DOHH2 (cell line): ENCODE results near the gene RNF123.

ENCODE experiments used
- CTCF ChIP-seq: fragments of 200-600 bp; sonication (generic); IDR thresholded peaks from one replicate; pipeline ENCODE4 v1.5.1; 2014; ENCODE audit warnings: antibody characterized with exemption, mild to moderate bottlenecking, low read depth, low read length; ENCODE audit not compliant: poor library complexity, severe bottlenecking
- EZH2phosphoT487 ChIP-seq: fragments of 200-600 bp; sonication (generic); IDR thresholded peaks from 2 replicates; pipeline ENCODE4 v1.6.1; 2017; ENCODE audit warnings: borderline replicate concordance, mild to moderate bottlenecking, antibody characterized with exemption, low read length, moderate library complexity, mixed read lengths

GRCh38 chr3:49769286-49769915 lies 80.0 kb downstream of the RNF123 start:
- TF ChIP-seq CTCF: no peak
- TF ChIP-seq EZH2phosphoT487: no peak
